Prostate gland (tissue), 1 donor: ENCODE results near the gene DOK6.

ENCODE experiments used
- POLR2A ChIP-seq: fragments of 450-650 bp; IDR thresholded peaks from one replicate; pipeline ENCODE4 v1.6.1; 2016; ENCODE audit warnings: antibody characterized with exemption, mild to moderate bottlenecking
- POLR2AphosphoS5 ChIP-seq: sonication (generic); formaldehyde crosslinking; IDR thresholded peaks from one replicate; pipeline ENCODE4 v1.6.1; 2017; ENCODE audit warnings: antibody characterized with exemption

DNA sequence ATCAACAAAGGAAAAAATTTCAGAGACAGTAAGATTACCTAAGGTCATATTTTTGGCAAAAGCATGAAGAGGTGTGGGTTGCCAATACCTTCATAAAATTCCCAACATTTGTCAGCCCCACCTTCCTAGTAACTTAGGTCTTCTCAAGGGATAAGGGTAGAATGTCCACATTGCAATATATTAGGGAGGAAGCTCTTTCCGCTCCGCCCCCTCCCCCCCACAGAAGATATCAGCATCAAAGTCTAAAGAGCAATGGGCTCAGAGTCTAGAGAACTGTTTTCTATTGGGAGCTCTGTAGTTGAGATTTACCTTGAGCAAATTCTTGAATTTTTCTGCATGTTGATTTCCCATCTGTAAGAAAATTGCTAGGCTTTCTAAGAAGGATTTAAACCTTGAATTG is 346.7 kb downstream of the DOK6 start:
- TF ChIP-seq POLR2A (no peak), POLR2AphosphoS5 (no peak)
